Superior temporal gyrus (tissue), 1 donor: ENCODE measurements around the gene ECI2.
"Not testable (repeated sequence)": the region's sequence is repeated elsewhere in the genome, so short reads cannot be mapped to it uniquely, and the experiment has no call there.

ENCODE experiments used
- DNase-seq: peaks from one replicate; pipeline ENCODE4 v3.0.0-alpha.2; 2016; ENCODE audit errors: extremely low spot score

The ECI2 gene

GRCh38 chr6:4102687-4103244 lies 32.6 kb downstream of the ECI2 start:
- no peak for DNase-seq

GRCh38 chr6:4101298-4101697 lies 34.1 kb downstream of the ECI2 start:
- DNase-seq, result no peak

GRCh38 chr6:4100655-4101054 lies 34.7 kb downstream of the ECI2 start:
- no peak for DNase-seq

GRCh38 chr6:4093288-4093687 lies 42.1 kb downstream of the ECI2 start:
- DNase-seq, result no peak

- DNase-seq, result no peak
Measured at GRCh38 chr6:4091941-4092340, 43.4 kb downstream of the ECI2 start.

- not testable (repeated sequence) for DNase-seq
Measured at GRCh38 chr6:4090043-4090442, 45.3 kb downstream of the ECI2 start.

- no peak for DNase-seq
Measured at GRCh38 chr6:4088704-4089103, 46.7 kb downstream of the ECI2 start.

GRCh38 chr6:4085332-4085700 lies 50.1 kb downstream of the ECI2 start:
- DNase-seq, result no peak

- DNase-seq, result no peak
Measured at GRCh38 chr6:4084444-4085331, 50.7 kb downstream of the ECI2 start.

GRCh38 chr6:4078691-4079471 lies 56.5 kb downstream of the ECI2 start, which contains the start of gene FAM217A:
FAM217A (minus strand) TSS chr6:4079137; CDS start chr6:4077414, 1,723 bp downstream.
- no peak for DNase-seq

GRCh38 chr6:4074478-4075235 lies 60.7 kb downstream of the ECI2 start:
- no peak for DNase-seq

- DNase-seq, result no peak
Measured at GRCh38 chr6:4071330-4071729, 64.0 kb downstream of the ECI2 start.

GRCh38 chr6:4069199-4069598 lies 66.2 kb downstream of the ECI2 start:
- DNase-seq, result no peak

- no peak for DNase-seq
Measured at GRCh38 chr6:4067673-4068072, 67.7 kb downstream of the ECI2 start.

- no peak for DNase-seq
Measured at GRCh38 chr6:4066029-4066755, 69.2 kb downstream of the ECI2 start.
